ENCODE results near the gene MATN3. TPM values are rescaled to one million over a fixed set of nuclear protein-coding genes. Genes with fewer than 3 reads are reported as not detected.

The MATN3 gene
- total RNA-seq, 2 donors from 2014 or later: 1.3 to 1.8 TPM

DNA sequence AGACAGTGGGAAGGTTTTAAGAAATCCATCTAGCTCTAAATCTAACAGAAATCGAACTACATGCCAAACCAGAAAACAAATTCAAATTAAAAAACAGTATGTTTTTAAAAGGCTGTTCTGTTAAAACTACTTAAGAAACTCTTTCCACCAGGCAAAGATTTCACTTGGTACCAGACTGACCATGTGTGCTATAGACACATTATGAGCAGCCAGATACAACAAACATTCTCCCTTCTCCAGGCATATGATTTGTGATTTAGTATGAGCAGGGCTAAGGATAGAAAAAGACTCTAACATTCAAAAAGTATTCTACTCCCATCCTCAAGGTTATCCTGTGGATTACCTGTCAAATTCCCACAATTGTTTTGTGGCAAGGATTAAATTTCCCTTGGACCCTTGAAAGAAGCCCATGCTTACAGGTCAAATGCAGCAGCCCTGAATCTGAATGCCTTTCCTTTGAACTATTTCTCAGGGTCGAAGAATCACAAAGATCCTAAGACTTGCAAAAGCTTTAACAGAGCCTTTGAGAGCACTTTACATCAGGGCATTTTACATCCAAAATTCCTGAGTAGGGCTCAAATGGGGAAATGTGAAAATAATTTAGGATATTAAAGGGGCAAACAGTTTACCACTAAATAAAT, 68.1 kb downstream of the MATN3 start:
- H3K36me3 ChIP-seq: no peaks in the 10 kb centered on the region
- H3K27ac ChIP-seq: no peak overlapping the region
- H3K9me3 ChIP-seq: no peaks in the 10 kb centered on the region
- ATAC-seq (ENCODE audit: insufficient number of reproducible peaks, low FRiP score, low read depth): no peak
- no peaks in the 10 kb centered on the region for H3K27me3 ChIP-seq (replicated peaks; ENCODE audit: insufficient read depth)
- peaks cover 0 to 5% of the 10 kb centered on the region in 2 donors for H3K4me1 ChIP-seq (ENCODE audit: control insufficient read depth in 1 of 2, low read depth in 2 of 2)
- no peak overlapping the region for H3K4me3 ChIP-seq
- no peak for DNase-seq (ENCODE audit: low spot score)
- TF ChIP-seq, protein P1, sequence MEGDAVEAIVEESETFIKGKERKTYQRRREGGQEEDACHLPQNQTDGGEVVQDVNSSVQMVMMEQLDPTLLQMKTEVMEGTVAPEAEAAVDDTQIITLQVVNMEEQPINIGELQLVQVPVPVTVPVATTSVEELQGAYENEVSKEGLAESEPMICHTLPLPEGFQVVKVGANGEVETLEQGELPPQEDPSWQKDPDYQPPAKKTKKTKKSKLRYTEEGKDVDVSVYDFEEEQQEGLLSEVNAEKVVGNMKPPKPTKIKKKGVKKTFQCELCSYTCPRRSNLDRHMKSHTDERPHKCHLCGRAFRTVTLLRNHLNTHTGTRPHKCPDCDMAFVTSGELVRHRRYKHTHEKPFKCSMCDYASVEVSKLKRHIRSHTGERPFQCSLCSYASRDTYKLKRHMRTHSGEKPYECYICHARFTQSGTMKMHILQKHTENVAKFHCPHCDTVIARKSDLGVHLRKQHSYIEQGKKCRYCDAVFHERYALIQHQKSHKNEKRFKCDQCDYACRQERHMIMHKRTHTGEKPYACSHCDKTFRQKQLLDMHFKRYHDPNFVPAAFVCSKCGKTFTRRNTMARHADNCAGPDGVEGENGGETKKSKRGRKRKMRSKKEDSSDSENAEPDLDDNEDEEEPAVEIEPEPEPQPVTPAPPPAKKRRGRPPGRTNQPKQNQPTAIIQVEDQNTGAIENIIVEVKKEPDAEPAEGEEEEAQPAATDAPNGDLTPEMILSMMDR (IDR thresholded peaks at IDR 0.05): no peak

DNA sequence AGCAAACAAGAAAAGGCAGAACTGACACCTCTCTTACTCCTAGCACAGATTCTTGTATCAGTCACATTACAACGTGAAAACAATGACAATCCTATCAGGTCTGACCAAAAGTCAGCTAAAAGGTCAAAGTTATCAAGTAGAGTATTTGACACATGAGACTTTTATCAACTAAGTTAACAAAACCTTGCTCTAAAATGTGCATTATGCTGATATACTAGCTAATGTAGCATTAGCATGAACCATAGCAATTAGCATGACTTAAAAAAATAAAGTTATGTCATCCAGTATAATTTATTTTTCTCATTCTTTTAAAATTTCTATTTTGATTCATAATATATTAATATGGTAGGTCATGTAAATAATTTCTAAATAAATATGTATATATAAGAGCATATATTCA, 69.3 kb downstream of the MATN3 start:
- TF ChIP-seq, protein P1 (IDR thresholded peaks at IDR 0.05): no peak
- Histone ChIP-seq H3K4me3 (no peak overlapping the region), H3K9me3 (no peaks in the 10 kb centered on the region), H3K4me1 (ENCODE audit: control insufficient read depth in 1 of 2, low read depth in 2 of 2) (no peaks in the 10 kb centered on the region), H3K36me3 (no peaks in the 10 kb centered on the region), H3K27ac (no peak overlapping the region), H3K27me3 (replicated peaks; ENCODE audit: insufficient read depth) (no peaks in the 10 kb centered on the region)
- no peak for ATAC-seq (ENCODE audit: insufficient number of reproducible peaks, low FRiP score, low read depth)
- no peak for DNase-seq (ENCODE audit: low spot score)

DNA sequence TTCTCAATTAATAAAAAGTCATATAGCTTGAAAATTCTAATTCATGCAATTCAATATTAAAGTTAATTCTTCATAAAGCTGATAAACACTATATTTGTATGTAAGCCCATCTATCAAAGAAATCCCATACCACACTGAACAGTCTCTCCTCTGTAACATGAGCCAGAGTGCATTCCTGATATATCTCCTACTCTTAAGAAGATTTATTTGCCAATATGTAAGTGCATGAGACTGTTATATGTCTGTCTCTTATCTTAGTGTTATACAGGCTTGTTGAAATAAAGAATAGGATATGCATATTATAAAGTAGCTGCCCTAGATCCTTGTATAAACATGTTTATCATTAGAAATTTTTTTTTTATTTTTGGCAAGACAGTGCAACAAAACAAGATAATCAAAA, 70.3 kb downstream of the MATN3 start:
- Histone ChIP-seq H3K4me1 (ENCODE audit: control insufficient read depth in 1 of 2, low read depth in 2 of 2) (no peaks in the 10 kb centered on the region), H3K27me3 (replicated peaks; ENCODE audit: insufficient read depth) (no peaks in the 10 kb centered on the region), H3K4me3 (no peak overlapping the region), H3K27ac (no peak overlapping the region), H3K36me3 (no peaks in the 10 kb centered on the region), H3K9me3 (no peaks in the 10 kb centered on the region)
- TF ChIP-seq, protein P1 (IDR thresholded peaks at IDR 0.05): no peak
- ATAC-seq (ENCODE audit: insufficient number of reproducible peaks, low FRiP score, low read depth): no peak
- DNase-seq (ENCODE audit: low spot score): no peak

Other genes starting within 250 kb of the MATN3 start
- 10 to 100 TPM in 1 of 2 donors, 1 to 10 TPM in 1; 9.2 to 11.9 TPM for gene TTC32, start 110.7 kb downstream of the MATN3 start, total RNA-seq
- 10 to 100 TPM in 1 of 2 donors, 1 to 10 TPM in 1; 5.1 to 14.3 TPM for gene WDR35, start 22.6 kb downstream of the MATN3 start, total RNA-seq
- 100 to 1,000 TPM; 181 to 200 TPM for gene LAPTM4A, start 39.0 kb upstream of the MATN3 start, total RNA-seq
- gene SDC1, start 212.5 kb upstream of the MATN3 start, total RNA-seq: 1 to 10 TPM; 3.1 to 9.6 TPM